Lung microvascular endothelial cell (primary cell): ENCODE measurements around the gene NPEPL1. TPM values are rescaled to one million over a fixed set of nuclear protein-coding genes. Genes with fewer than 3 reads are reported as not detected.

Source experiments
- DNase-seq, 2 donors: peaks; one replicate each; pipeline versions ENCODE4 v3.0.0 to v3.0.0-alpha.2; 2010; ENCODE audit warnings: low read depth in 2 of 2
- total RNA-seq: library from RNA; depleted of rRNA; stranded (reverse); fragments of >200 nt; gene quantifications from 2 replicates; pipeline ENCODE4 v1.2.1, GENCODE V29; 2014

The NPEPL1 gene
- total RNA-seq, 1 donor from 2014 or later = 19.2 TPM

- no peak for DNase-seq
These were observed 9.7 kb upstream of the NPEPL1 start for GRCh38 chr20:58682656-58683531.

GRCh38 chr20:58684291-58684690 lies 8.3 kb upstream of the NPEPL1 start:
- no peak for DNase-seq

DNA sequence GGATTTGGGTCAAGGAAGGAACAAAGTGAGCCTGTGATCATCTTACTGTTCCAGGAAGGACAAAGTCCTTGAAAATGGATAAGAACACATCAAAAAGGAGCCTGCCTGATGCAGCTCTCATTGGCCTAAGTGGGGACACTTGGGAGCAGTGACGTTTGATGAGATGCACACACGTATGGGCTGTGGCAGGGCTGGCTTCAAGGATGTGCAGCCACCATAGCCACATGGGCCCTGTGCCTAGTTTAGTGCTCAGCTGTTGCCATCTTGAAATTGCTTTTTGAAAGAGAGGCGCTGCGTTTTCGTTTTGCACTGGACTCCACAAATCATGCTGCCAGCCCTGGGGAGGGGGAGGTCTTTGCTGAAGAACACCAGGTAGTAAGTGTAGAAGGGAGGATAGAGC lies 6.6 kb upstream of the NPEPL1 start:
- DNase-seq = no peak

DNA sequence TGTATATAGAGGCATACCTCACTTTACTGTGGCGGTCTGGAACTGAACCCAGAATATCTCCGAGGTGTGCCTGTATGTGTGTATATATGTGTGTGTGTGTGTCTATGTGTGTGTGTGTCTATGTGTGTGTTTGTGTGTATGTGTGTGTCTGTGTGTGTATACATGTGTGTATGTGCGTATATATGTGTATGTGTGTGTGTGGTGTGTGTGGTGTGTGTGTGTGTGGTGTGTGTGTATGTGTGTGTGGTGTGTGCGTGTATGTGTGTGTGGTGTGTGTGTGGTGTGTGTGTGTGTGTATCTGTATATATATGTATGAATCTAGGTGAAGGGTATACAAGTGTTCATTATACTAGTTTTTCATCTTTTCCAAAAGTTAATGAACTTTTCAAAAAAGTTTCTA lies 4.2 kb upstream of the NPEPL1 start:
- DNase-seq = no peak

- DNase-seq = peak in 1 of 2 donors; percentile 60
These were observed 3.8 kb upstream of the NPEPL1 start for GRCh38 chr20:58688840-58689239.

GRCh38 chr20:58690396-58691135 lies 2.0 kb upstream of the NPEPL1 start:
- no peak for DNase-seq

DNA sequence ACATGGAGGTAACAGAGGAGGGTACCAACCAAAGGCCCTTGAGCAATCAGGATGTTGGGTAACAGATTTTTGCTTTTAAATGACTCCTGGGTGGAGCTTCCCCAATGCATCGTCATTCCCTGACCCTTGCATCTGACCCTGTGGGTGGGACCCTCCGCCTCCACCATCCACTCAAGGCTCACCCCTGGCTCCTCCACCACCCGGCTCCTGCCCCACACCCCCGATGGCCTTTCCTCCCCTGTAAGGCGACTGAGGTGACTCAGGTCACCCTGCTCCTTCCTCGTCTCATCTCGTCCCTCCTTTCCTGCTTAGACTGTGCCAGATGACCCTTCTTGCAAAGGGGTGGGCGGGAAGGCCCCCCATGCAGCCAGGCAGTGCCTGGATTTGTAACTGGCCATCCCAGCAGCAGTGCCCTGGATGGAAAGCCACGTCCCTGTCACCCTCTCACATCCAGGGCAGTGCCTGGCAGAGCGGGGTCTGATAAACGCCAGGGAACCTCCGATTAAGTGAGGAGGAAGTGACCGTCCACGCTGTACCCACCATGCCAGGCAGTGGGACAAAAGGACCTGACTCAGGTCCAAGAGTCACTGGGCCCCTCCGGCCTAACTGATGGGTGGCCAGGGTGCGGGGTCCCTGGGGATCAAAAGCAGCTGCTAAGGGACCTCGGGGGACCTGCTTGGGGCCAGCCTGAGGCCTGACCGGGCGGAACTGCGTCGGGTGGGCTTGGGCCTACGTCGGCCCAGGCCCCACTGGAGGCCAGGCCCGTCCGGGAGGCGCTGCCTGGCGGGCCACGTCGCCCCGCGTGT lies 624 bp upstream of the NPEPL1 start:
- DNase-seq = peak in 1 of 2 donors; percentile 8

GRCh38 chr20:58693226-58694006 lies 816 bp downstream of the NPEPL1 start:
- DNase-seq = peak; percentile 14 to 38

- DNase-seq = no peak
These were observed 1.9 kb downstream of the NPEPL1 start for GRCh38 chr20:58694241-58695083.

DNA sequence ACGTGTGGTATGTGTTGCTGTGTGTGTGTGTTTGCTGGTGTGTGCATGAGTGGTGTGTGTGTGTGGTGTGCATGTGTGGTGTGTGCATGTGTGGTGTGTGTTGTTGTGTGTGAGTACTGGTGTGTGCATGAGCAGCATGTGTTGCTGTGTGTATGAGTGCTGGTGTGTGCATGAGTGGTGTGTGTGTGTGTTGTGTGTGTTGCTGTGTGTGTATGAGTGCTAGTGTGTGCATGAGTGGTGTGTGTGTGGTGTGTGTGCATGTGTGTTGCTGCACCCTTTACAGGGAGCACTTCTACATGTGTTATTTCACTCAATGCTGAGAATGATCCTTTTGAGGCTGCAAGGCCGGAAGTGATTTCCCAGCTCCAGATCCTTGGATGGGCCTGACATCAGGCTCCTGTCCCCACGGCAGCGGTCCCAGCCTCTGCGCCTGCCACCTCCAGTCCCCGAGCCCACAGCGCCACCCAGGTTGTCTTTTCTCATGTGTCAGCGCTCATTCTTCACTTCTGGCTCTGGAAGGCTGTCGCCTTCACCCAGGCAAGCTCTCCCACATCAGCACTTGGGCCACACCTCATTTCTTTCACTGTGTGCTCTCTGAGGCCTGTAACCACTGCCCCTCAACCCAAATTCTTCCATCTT lies 2.6 kb downstream of the NPEPL1 start:
- DNase-seq = no peak

GRCh38 chr20:58695895-58696375 lies 3.3 kb downstream of the NPEPL1 start:
- no peak for DNase-seq

GRCh38 chr20:58696411-58696961 lies 3.9 kb downstream of the NPEPL1 start:
- DNase-seq = no peak

DNA sequence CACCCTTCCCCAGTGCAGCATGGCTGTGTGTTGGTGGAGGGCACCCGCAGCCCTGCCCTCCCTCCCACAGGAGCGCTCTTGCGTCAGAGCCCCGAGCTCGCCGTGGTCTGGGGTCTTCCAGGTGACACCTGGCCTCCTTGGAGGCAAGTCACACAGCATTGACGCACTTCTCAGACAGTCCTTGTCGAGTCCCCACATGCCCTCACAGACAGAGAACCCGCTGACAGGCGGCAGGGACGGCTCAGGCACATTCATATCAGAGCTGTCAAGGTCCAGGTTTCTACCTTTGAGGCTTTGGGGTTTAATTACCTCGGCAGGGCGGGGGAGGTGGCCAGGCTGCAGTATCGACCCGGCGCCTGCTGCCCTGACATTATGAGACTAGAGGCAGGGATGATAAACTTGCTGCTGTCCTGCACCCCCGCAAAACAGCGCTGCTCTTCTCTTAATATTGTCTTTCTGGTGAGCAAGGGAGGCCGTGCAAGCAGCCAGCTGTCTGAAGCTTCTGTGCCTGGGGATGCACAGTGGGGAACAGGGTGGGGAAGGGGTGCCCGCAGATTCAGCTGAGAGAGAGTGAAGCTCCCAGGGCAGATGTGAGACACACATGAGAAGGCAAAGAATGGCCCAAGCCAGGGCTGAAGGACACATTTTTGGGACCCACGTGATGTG lies 4.7 kb downstream of the NPEPL1 start:
- no peak for DNase-seq

GRCh38 chr20:58697867-58698703 lies 5.5 kb downstream of the NPEPL1 start:
- DNase-seq = no peak

- no peak for DNase-seq
These were observed 6.4 kb downstream of the NPEPL1 start for GRCh38 chr20:58698741-58699622.

- DNase-seq = no peak
These were observed 7.1 kb downstream of the NPEPL1 start for GRCh38 chr20:58699623-58700107.
